ENCODE data around the gene SASS6.
"Not testable (repeated sequence)": the region's sequence is repeated elsewhere in the genome, so short reads cannot be mapped to it uniquely, and the experiment has no call there.

SASS6 gene

GRCh38 chr1:100053727-100054126 lies 79.0 kb downstream of the SASS6 start:
- no peak for TF ChIP-seq TAF1 (IDR thresholded peaks at IDR 0.05; ENCODE audit: low read depth, low read length)
- no peak for TF ChIP-seq POU2F2 (IDR thresholded peaks at IDR 0.05; ENCODE audit: low read depth, low read length)
- no peak for TF ChIP-seq POLR2A (IDR thresholded peaks at IDR 0.05; ENCODE audit: low read depth, low read length)
- TF ChIP-seq POLR2AphosphoS5 (IDR thresholded peaks at IDR 0.05; ENCODE audit: low read depth, low read length) = no peak
- no peak for TF ChIP-seq SPI1 (IDR thresholded peaks at IDR 0.05; ENCODE audit: low read depth, low read length)
- no peak for TF ChIP-seq PAX5 (IDR thresholded peaks at IDR 0.05; ENCODE audit: insufficient read depth, low read length, severe bottlenecking)
- FAIRE-seq = no peak
- no peak for DNase-seq (ENCODE audit: insufficient read length, low spot score)

DNA sequence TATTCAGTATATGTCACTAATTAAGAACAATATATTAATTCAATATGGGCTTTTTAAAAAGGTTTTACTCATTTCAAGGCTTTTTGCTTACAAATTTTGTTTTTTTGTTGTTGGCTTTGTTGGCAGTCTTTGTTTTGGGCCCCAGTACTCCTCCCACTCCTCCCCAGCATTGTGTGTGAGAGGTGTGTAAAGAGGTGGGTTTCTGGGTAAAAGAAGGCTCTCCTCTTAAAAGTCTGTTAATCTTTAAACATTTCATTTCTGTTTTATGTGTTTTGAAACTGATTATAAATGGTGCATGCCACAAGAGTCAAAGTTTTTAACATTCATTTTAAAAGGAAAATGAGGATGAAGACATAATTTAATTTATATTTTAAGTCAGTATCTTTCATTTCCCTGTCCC lies 79.6 kb downstream of the SASS6 start:
- TF ChIP-seq TAF1 (IDR thresholded peaks at IDR 0.05; ENCODE audit: low read depth, low read length) (no peak), SPI1 (IDR thresholded peaks at IDR 0.05; ENCODE audit: low read depth, low read length) (no peak), POLR2AphosphoS5 (IDR thresholded peaks at IDR 0.05; ENCODE audit: low read depth, low read length) (no peak), POU2F2 (IDR thresholded peaks at IDR 0.05; ENCODE audit: low read depth, low read length) (no peak), PAX5 (IDR thresholded peaks at IDR 0.05; ENCODE audit: insufficient read depth, low read length, severe bottlenecking) (no peak), POLR2A (IDR thresholded peaks at IDR 0.05; ENCODE audit: low read depth, low read length) (no peak)
- FAIRE-seq = no peak
- no peak for DNase-seq (ENCODE audit: insufficient read length, low spot score)

DNA sequence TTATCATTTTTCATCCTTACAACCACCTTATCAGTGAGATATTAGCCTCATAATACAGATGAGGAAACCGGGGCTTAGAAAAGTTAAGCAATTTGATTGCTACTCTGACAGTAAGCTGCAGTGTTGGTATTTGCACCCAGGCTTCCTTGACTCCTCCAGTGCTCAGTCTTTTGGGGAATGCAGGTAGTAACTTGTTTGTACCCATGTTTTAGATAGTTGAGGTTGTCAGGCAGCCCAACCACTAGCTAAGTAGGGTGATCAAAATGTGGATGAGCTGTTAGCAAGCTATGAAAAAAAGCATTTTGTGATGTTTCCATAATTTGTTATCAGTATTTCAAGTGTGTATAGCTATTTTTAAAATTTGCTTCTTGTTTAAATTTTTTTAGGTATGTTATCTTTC lies 80.8 kb downstream of the SASS6 start:
- no peak for DNase-seq (ENCODE audit: insufficient read length, low spot score)
- no peak for TF ChIP-seq SPI1 (IDR thresholded peaks at IDR 0.05; ENCODE audit: low read depth, low read length)
- no peak for TF ChIP-seq PAX5 (IDR thresholded peaks at IDR 0.05; ENCODE audit: insufficient read depth, low read length, severe bottlenecking)
- TF ChIP-seq POU2F2 (IDR thresholded peaks at IDR 0.05; ENCODE audit: low read depth, low read length) = no peak
- no peak for TF ChIP-seq TAF1 (IDR thresholded peaks at IDR 0.05; ENCODE audit: low read depth, low read length)
- TF ChIP-seq POLR2AphosphoS5 (IDR thresholded peaks at IDR 0.05; ENCODE audit: low read depth, low read length) = no peak
- no peak for TF ChIP-seq POLR2A (IDR thresholded peaks at IDR 0.05; ENCODE audit: low read depth, low read length)
- FAIRE-seq = no peak

GRCh38 chr1:100051401-100051800 lies 81.3 kb downstream of the SASS6 start:
- DNase-seq (ENCODE audit: insufficient read length, low spot score) (no peak), FAIRE-seq (no peak)
- no peak for TF ChIP-seq TAF1 (IDR thresholded peaks at IDR 0.05; ENCODE audit: low read depth, low read length)
- TF ChIP-seq POLR2AphosphoS5 (IDR thresholded peaks at IDR 0.05; ENCODE audit: low read depth, low read length) = no peak
- TF ChIP-seq SPI1 (IDR thresholded peaks at IDR 0.05; ENCODE audit: low read depth, low read length) = no peak
- TF ChIP-seq POLR2A (IDR thresholded peaks at IDR 0.05; ENCODE audit: low read depth, low read length) = no peak
- no peak for TF ChIP-seq PAX5 (IDR thresholded peaks at IDR 0.05; ENCODE audit: insufficient read depth, low read length, severe bottlenecking)
- no peak for TF ChIP-seq POU2F2 (IDR thresholded peaks at IDR 0.05; ENCODE audit: low read depth, low read length)

DNA sequence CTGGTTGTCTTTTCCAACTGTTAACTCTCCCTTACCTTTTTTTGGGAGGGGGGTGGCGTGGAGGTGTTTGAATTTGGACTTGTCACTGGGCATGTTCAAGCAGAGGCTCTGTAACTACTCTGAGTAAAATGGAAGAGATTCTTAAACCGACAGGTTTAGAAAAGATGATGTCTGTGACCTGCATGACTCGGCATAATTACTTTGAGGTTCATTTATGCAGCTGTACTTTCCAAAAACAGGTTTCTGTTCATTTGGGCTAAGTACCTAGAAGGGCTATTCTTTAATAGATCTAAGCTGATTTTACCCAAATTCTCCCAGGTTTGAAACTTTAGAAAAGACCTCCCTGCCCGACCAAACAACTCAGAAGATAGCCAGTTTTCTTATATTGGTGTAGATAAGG lies 82.6 kb downstream of the SASS6 start:
- no peak for DNase-seq (ENCODE audit: insufficient read length, low spot score)
- peak; percentile 56 for FAIRE-seq
- no peak for TF ChIP-seq TAF1 (IDR thresholded peaks at IDR 0.05; ENCODE audit: low read depth, low read length)
- TF ChIP-seq POLR2A (IDR thresholded peaks at IDR 0.05; ENCODE audit: low read depth, low read length) = no peak

GRCh38 chr1:100047235-100047708 lies 85.5 kb downstream of the SASS6 start:
- not testable (repeated sequence) for FAIRE-seq; DNase-seq (ENCODE audit: insufficient read length, low spot score)

DNA sequence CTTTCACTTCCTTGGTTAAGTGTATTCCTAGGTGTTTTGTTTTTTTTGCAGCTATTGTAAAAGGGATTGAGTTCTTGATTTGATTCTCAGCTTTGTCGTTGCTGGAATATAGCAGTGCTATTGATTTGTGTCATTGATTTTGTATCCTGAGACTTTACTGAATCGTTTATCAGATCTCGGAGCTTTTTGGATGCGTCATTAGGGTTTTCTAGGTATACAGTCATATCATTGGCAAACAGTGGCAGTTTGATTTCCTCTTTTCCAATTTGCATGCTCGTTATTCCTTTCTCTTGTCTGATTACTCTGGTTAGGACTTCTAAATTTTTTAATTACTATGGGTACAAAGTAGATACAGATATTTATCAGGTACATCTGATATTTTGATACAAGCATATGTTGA lies 87.5 kb downstream of the SASS6 start:
- DNase-seq (ENCODE audit: insufficient read length, low spot score) (no peak), FAIRE-seq (no peak)
- TF ChIP-seq TAF1 (IDR thresholded peaks at IDR 0.05; ENCODE audit: low read depth, low read length) (no peak), POU2F2 (IDR thresholded peaks at IDR 0.05; ENCODE audit: low read depth, low read length) (no peak), SPI1 (IDR thresholded peaks at IDR 0.05; ENCODE audit: low read depth, low read length) (no peak), PAX5 (IDR thresholded peaks at IDR 0.05; ENCODE audit: insufficient read depth, low read length, severe bottlenecking) (no peak), POLR2AphosphoS5 (IDR thresholded peaks at IDR 0.05; ENCODE audit: low read depth, low read length) (no peak), POLR2A (IDR thresholded peaks at IDR 0.05; ENCODE audit: low read depth, low read length) (no peak)

DNA sequence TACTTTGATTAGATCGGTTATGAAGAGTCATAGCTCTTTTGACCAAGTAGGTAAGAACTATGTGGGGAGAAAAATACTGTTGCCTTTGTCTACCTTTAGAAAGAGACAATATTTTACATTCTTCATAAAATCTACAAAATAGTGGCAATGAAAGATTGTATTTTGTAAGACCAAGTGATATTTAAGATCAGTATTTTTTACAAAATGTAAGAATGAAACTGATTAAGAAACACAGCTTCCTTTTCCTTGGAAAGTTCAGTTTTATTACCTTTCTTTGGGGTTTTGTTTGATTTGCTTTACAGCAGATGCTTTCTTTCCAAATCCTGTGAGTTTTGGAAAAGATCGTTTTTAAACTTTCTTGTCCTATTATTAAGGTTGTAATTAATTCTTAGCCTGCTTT lies 93.1 kb downstream of the SASS6 start:
- FAIRE-seq (no peak), DNase-seq (ENCODE audit: insufficient read length, low spot score) (no peak)
- no peak for TF ChIP-seq SPI1 (IDR thresholded peaks at IDR 0.05; ENCODE audit: low read depth, low read length)
- TF ChIP-seq TAF1 (IDR thresholded peaks at IDR 0.05; ENCODE audit: low read depth, low read length) = no peak
- TF ChIP-seq POLR2A (IDR thresholded peaks at IDR 0.05; ENCODE audit: low read depth, low read length) = no peak
- no peak for TF ChIP-seq PAX5 (IDR thresholded peaks at IDR 0.05; ENCODE audit: insufficient read depth, low read length, severe bottlenecking)
- no peak for TF ChIP-seq POLR2AphosphoS5 (IDR thresholded peaks at IDR 0.05; ENCODE audit: low read depth, low read length)
- TF ChIP-seq POU2F2 (IDR thresholded peaks at IDR 0.05; ENCODE audit: low read depth, low read length) = no peak

DNA sequence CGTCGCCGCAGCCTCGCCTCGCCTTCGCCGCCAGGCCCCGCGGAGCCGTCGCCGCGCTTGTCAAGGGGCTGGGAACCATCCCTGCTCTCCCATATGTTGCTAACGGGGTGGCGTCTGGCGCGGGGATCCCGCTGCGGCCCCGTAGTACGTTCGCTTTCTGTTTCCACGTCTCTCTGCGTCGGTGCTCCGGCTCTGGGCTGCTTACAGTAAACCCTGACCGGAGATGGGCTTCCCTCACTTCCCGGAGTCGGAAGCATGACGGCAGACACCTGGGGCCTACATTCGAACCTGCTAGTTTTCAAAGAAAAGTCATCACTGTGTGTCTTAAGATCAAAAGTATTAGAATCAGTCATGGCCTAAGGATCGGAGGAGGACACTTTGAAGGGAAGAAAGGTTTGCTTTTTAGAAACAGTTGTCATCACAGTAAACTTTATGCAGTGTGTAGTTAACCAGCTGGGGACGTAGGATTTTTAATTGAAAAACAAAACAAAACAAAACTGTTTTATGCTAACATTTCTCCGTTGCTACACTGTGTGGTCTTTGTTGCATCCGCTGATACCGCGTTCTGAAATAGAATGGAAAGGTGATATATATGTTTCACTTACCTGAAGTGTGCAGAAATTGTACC lies 94.0 kb downstream of the SASS6 start:
- TF ChIP-seq TAF1 (IDR thresholded peaks at IDR 0.05; ENCODE audit: low read depth, low read length) = 0 out of 2 replicates have a peak, but pooled peaks have one; percentile 4
- TF ChIP-seq POLR2A (IDR thresholded peaks at IDR 0.05; ENCODE audit: low read depth, low read length) = 0 out of 2 replicates have a peak, but pooled peaks have one; percentile 35
- TF ChIP-seq POLR2AphosphoS5 (IDR thresholded peaks at IDR 0.05; ENCODE audit: low read depth, low read length) = 0 out of 2 replicates have a peak, but pooled peaks have one; percentile 9
- TF ChIP-seq PAX5 (IDR thresholded peaks at IDR 0.05; ENCODE audit: insufficient read depth, low read length, severe bottlenecking) = peak; percentile 68
- TF ChIP-seq SPI1 (IDR thresholded peaks at IDR 0.05; ENCODE audit: low read depth, low read length) = no peak
- no peak for TF ChIP-seq POU2F2 (IDR thresholded peaks at IDR 0.05; ENCODE audit: low read depth, low read length)
- FAIRE-seq = no peak

GRCh38 chr1:100037927-100038659 lies 94.6 kb downstream of the SASS6 start:
- TF ChIP-seq POLR2AphosphoS5 (IDR thresholded peaks at IDR 0.05; ENCODE audit: low read depth, low read length) (peak; percentile 89), PAX5 (IDR thresholded peaks at IDR 0.05; ENCODE audit: insufficient read depth, low read length, severe bottlenecking) (no peak), TAF1 (IDR thresholded peaks at IDR 0.05; ENCODE audit: low read depth, low read length) (peak; percentile 98), SPI1 (IDR thresholded peaks at IDR 0.05; ENCODE audit: low read depth, low read length) (no peak), POU2F2 (IDR thresholded peaks at IDR 0.05; ENCODE audit: low read depth, low read length) (peak; percentile 75; the same call in 1 of the 2 replicates), POLR2A (IDR thresholded peaks at IDR 0.05; ENCODE audit: low read depth, low read length) (peak; percentile 95)
- peak; percentile 75 for DNase-seq (ENCODE audit: insufficient read length, low spot score)
- peak; percentile 98 for FAIRE-seq

More for the DNA sequence above, 94.0 kb downstream of the SASS6 start:
- peak; percentile 26 for DNase-seq (ENCODE audit: insufficient read length, low spot score)
